Calu3 (cell line): ENCODE data around the gene CEP128. TPM values are rescaled to one million over a fixed set of nuclear protein-coding genes. Genes with fewer than 3 reads are reported as not detected.

Source experiments
- BruUV-seq: library from RNA; stranded (reverse); fragments of 400-500 nt; replicated peaks from 2 replicates; lab custom pipeline; 2021; lab: Mats Ljungman, UMichigan
- CTCF ChIA-PET: fragments of 300-600 bp; sonication (Branson Sonifier 250); formaldehyde crosslinking; loops from one replicate; lab custom pipeline; 2022; ENCODE audit warnings: antibody characterized with exemption; lab: Charles Lee
- DNase-seq: peaks from one replicate; pipeline ENCODE4 v3.0.0; 2022
- H3K27ac Mint-ChIP-seq: one replicate; pipeline ENCODE4 v1.8.0; 2022; ENCODE audit warnings: mixed read lengths; ENCODE audit not compliant: unreplicated experiment
- H3K27me3 Mint-ChIP-seq: one replicate; pipeline ENCODE4 v1.8.0; 2022; ENCODE audit warnings: mixed read lengths; ENCODE audit not compliant: unreplicated experiment
- H3K36me3 Mint-ChIP-seq: one replicate; pipeline ENCODE4 v1.8.0; 2022; ENCODE audit warnings: mild to moderate bottlenecking, moderate library complexity, mixed read lengths; ENCODE audit not compliant: insufficient read depth, unreplicated experiment
- H3K4me1 Mint-ChIP-seq: one replicate; pipeline ENCODE4 v1.8.0; 2022; ENCODE audit warnings: mild to moderate bottlenecking, low read depth, mixed read lengths; ENCODE audit not compliant: unreplicated experiment
- H3K4me3 Mint-ChIP-seq: one replicate; pipeline ENCODE4 v1.8.0; 2022; ENCODE audit warnings: mild to moderate bottlenecking, low read depth, moderate library complexity, mixed read lengths; ENCODE audit not compliant: unreplicated experiment
- H3K9me3 Mint-ChIP-seq: one replicate; pipeline ENCODE4 v1.8.0; 2022; ENCODE audit warnings: low read depth, mixed read lengths; ENCODE audit not compliant: unreplicated experiment
- CTCF ChIP-seq: fragments of 200-600 bp; IDR thresholded peaks from one replicate; pipeline ENCODE4 v1.8.0; 2022; ENCODE audit warnings: antibody characterized with exemption; ENCODE audit not compliant: unreplicated experiment
- intact Hi-C: fragments of 100-400 bp; cut with micrococcal nuclease; formaldehyde crosslinking; loops from one replicate; pipeline ENCODE4 v1.10.0; 2022; ENCODE audit not compliant: unreplicated experiment
- total RNA-seq: library from RNA; stranded (reverse); gene quantifications from 2 replicates; pipeline ENCODE4 v1.2.3, GENCODE V29; 2022

CEP128 gene
- total RNA-seq, 1 experiment from 2014 or later = 22.9 TPM

- intact Hi-C loops = no loop called here
- Mint-ChIP-seq H3K4me1 (no peaks in the 10 kb centered on the region), H3K27me3 (no peaks in the 10 kb centered on the region), H3K9me3 (peaks cover 2% of the 10 kb centered on the region), H3K36me3 (no peaks in the 10 kb centered on the region), H3K4me3 (no peak overlapping the region), H3K27ac (no peak overlapping the region)
- CTCF ChIA-PET = no interaction called here
- BruUV-seq = no TSS peak
- no peak for TF ChIP-seq CTCF
- DNase-seq = no peak
Observed at GRCh38 chr14:80872645-80873044, 68.9 kb downstream of the CEP128 start.

GRCh38 chr14:80868260-80868659 lies 73.3 kb downstream of the CEP128 start:
- Mint-ChIP-seq H3K4me3 (no peak overlapping the region), H3K27ac (no peak overlapping the region), H3K4me1 (no peaks in the 10 kb centered on the region), H3K36me3 (no peaks in the 10 kb centered on the region), H3K9me3 (peaks cover 5% of the 10 kb centered on the region), H3K27me3 (no peaks in the 10 kb centered on the region)
- BruUV-seq = no TSS peak
- TF ChIP-seq CTCF = no peak
- intact Hi-C loops = no loop called here
- DNase-seq = no peak
- CTCF ChIA-PET = no interaction called here

GRCh38 chr14:80867798-80868197 lies 73.7 kb downstream of the CEP128 start:
- Mint-ChIP-seq H3K36me3 (no peaks in the 10 kb centered on the region), H3K27me3 (no peaks in the 10 kb centered on the region), H3K4me1 (no peaks in the 10 kb centered on the region), H3K4me3 (no peak overlapping the region), H3K27ac (no peak overlapping the region), H3K9me3 (peaks cover 5% of the 10 kb centered on the region)
- intact Hi-C loops = no loop called here
- DNase-seq = no peak
- CTCF ChIA-PET = no interaction called here
- no peak for TF ChIP-seq CTCF
- BruUV-seq = no TSS peak

DNA sequence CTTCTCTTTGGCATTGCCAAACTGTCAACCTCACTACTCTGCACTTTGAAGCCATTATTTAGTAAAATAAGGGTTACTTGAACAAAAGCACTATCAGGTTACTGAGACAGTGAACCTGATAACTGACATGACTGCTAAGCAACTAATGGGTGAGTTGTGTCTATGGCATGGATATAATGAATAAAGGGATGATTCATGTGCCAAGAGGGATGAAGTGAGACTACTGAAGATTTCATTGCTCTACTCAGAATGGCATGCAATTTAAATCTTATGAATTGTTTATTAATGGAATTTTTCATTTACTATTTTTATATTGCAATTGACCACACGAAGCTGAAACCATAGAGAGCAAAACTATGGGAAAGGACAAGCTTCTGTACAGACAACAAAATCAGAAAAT lies 74.4 kb downstream of the CEP128 start:
- DNase-seq = no peak

More for the DNA sequence above, 74.4 kb downstream of the CEP128 start:
- no peaks in the 10 kb centered on the region for H3K4me1 Mint-ChIP-seq
- H3K9me3 Mint-ChIP-seq = peaks cover 5% of the 10 kb centered on the region
- BruUV-seq = no TSS peak
- intact Hi-C loops = no loop called here
- no peak overlapping the region for H3K27ac Mint-ChIP-seq
- no peak for TF ChIP-seq CTCF
- no peaks in the 10 kb centered on the region for H3K36me3 Mint-ChIP-seq
- H3K4me3 Mint-ChIP-seq = no peak overlapping the region
- CTCF ChIA-PET = no interaction called here
- no peaks in the 10 kb centered on the region for H3K27me3 Mint-ChIP-seq
